ENCODE data around the gene LYL1. TPM values are rescaled to one million over a fixed set of nuclear protein-coding genes. Genes with fewer than 3 reads are reported as not detected.

LYL1 gene
- total and polyA plus RNA-seq, 2 donors (not counting 3 experiments of a cell fraction or from before 2014, with no cell fraction given) = 74.4 to 87.3 TPM

- Histone ChIP-seq H3K4me3 (replicated peaks in 1 of 3; ENCODE audit: insufficient read depth in 1 of 3, low read depth in 1 of 3, low read length in 3 of 3) (peak overlapping the region in 2 of 3 experiments; percentile 10 to 17), H3K9me1 (replicated peaks; ENCODE audit: control insufficient read depth, extremely low read depth, insufficient read depth, low read length) (no peaks in the 10 kb centered on the region), H3K27ac (ENCODE audit: insufficient read depth, low read depth, low read length) (peak overlapping the region; percentile 89), H3K4me2 (ENCODE audit: insufficient read depth, low read length) (peak overlapping the region; percentile 57), H2AFZ (ENCODE audit: low read depth, low read length) (no peak overlapping the region), H3K4me1 (ENCODE audit: control insufficient read depth, extremely low read depth, insufficient read depth, low read length) (peaks cover 54% of the 10 kb centered on the region), H4K20me1 (replicated peaks; ENCODE audit: control insufficient read depth, extremely low read depth, insufficient read depth, low read length) (no peaks in the 10 kb centered on the region), H3K9me3 (replicated peaks; ENCODE audit: control insufficient read depth, insufficient read depth, low read length) (no peaks in the 10 kb centered on the region), H3K79me2 (ENCODE audit: control insufficient read depth, insufficient read depth, low read length) (peaks cover 30% of the 10 kb centered on the region), H3K9ac (replicated peaks; ENCODE audit: extremely low read depth, insufficient read depth, low read length) (peak overlapping the region; percentile 69), H3K36me3 (ENCODE audit: control insufficient read depth in 2 of 2, extremely low read depth in 1 of 2, insufficient read depth in 2 of 2, low read length in 2 of 2) (peaks cover 2 to 3% of the 10 kb centered on the region in 2 experiments), H3K27me3 (ENCODE audit: control insufficient read depth in 2 of 2, insufficient read depth in 2 of 2, low read length in 2 of 2) (no peaks in the 10 kb centered on the region)
- intact Hi-C loops (cut with micrococcal nuclease) (loop anchor here (5.0 kb wide), 1 partner anchor 377 kb away; the partner anchor contains the start of gene TNPO2), dilution Hi-C loops (cut with MboI; ENCODE audit: extremely low pct_ligation_motif_present, low sequenced_read_pairs) (no loop called here)
- DNase-seq (ENCODE audit: low read depth, low spot score) = peak; percentile 79
- BruUV-seq (replicated peaks) = TSS peak; percentile 13
- FAIRE-seq = peak; percentile 94
- POLR2A ChIA-PET = interaction anchor here (1.4 to 2.1 kb wide), 2 partner anchors 38 to 53 kb away, joined by 4 read pairs; no protein-coding TSS in a partner anchor
- TF ChIP-seq, protein P1, sequence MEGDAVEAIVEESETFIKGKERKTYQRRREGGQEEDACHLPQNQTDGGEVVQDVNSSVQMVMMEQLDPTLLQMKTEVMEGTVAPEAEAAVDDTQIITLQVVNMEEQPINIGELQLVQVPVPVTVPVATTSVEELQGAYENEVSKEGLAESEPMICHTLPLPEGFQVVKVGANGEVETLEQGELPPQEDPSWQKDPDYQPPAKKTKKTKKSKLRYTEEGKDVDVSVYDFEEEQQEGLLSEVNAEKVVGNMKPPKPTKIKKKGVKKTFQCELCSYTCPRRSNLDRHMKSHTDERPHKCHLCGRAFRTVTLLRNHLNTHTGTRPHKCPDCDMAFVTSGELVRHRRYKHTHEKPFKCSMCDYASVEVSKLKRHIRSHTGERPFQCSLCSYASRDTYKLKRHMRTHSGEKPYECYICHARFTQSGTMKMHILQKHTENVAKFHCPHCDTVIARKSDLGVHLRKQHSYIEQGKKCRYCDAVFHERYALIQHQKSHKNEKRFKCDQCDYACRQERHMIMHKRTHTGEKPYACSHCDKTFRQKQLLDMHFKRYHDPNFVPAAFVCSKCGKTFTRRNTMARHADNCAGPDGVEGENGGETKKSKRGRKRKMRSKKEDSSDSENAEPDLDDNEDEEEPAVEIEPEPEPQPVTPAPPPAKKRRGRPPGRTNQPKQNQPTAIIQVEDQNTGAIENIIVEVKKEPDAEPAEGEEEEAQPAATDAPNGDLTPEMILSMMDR (IDR thresholded peaks at IDR 0.05; ENCODE audit: extremely low read depth in 1 of 2, insufficient read depth in 1 of 2, low read depth in 1 of 2, low read length in 2 of 2) = no peak
- TF ChIP-seq MAX (IDR thresholded peaks at IDR 0.05; ENCODE audit: insufficient read depth, insufficient read length) (peak; percentile 65), EZH2 (IDR thresholded peaks at IDR 0.05; ENCODE audit: borderline replicate concordance, low read depth, low read length, severe bottlenecking) (no peak), JUN (IDR thresholded peaks at IDR 0.05; ENCODE audit: borderline replicate concordance, insufficient read depth, insufficient read length, low read depth) (no peak), POLR2AphosphoS5 (IDR thresholded peaks at IDR 0.05; ENCODE audit: insufficient read depth, low read depth, low read length) (peak; percentile 95), POLR2A (IDR thresholded peaks at IDR 0.05; ENCODE audit: low read depth, low read length) (peak; percentile 84), GATA2 (IDR thresholded peaks at IDR 0.05; ENCODE audit: insufficient read depth, insufficient read length, low read depth, low read length) (no peak), FOS (IDR thresholded peaks at IDR 0.05; ENCODE audit: borderline replicate concordance, insufficient read depth, low read length) (peak; percentile 25)
- CTCF ChIA-PET = interaction anchor here (0.7 to 2.5 kb wide), 8 partner anchors 18 to 134 kb away, joined by 3 to 22 read pairs (median 5); partner anchors contain the start of genes IER2, NACC1 and STX10
Observed at GRCh38 chr19:13099073-13099999, 3.3 kb downstream of the LYL1 start.

Measured in endothelial cell of umbilical vein (primary cell).